Aorta (tissue), 5 donors: ENCODE measurements around the gene PCGF2. TPM values are rescaled to one million over a fixed set of nuclear protein-coding genes. Genes with fewer than 3 reads are reported as not detected.
"Not testable (repeated sequence)": the region's sequence is repeated elsewhere in the genome, so short reads cannot be mapped to it uniquely, and the experiment has no call there.

Experiments
- ATAC-seq: fragments of 200-7000 bp; cut with Tn5 transposase; one replicate; pipeline ENCODE4 v1.9.1; 2022; ENCODE audit warnings: moderate library complexity; ENCODE audit not compliant: low FRiP score
- DNase-seq, 2 donors: peaks; one replicate each; pipeline ENCODE4 v3.0.0-alpha.2; 2020
- H3K27ac ChIP-seq, 2 donors: one replicate each; pipeline ENCODE4 v1.5.1; 2013; ENCODE audit warnings: low read length in 2 of 2, mild to moderate bottlenecking in 2 of 2, moderate library complexity in 2 of 2, control low read depth in 1 of 2, inconsistent platforms in 1 of 2, low read depth in 1 of 2
- H3K27me3 ChIP-seq, 2 donors: one replicate each; pipeline ENCODE4 v1.6.1; 2013; ENCODE audit warnings: control low read depth in 1 of 2, low read length in 1 of 2, mild to moderate bottlenecking in 1 of 2, moderate library complexity in 1 of 2; ENCODE audit not compliant: insufficient read depth in 2 of 2, control insufficient read depth in 1 of 2
- H3K36me3 ChIP-seq, 2 donors: one replicate each; pipeline ENCODE4 v1.6.1; 2013; ENCODE audit warnings: control low read depth in 1 of 2, low read length in 1 of 2, mild to moderate bottlenecking in 1 of 2; ENCODE audit not compliant: insufficient read depth in 2 of 2, control insufficient read depth in 1 of 2
- H3K4me1 ChIP-seq, 2 donors: one replicate each; pipeline ENCODE4 v1.6.1; 2013; ENCODE audit warnings: low read length in 2 of 2, control low read depth in 1 of 2, mild to moderate bottlenecking in 1 of 2, moderate library complexity in 1 of 2; ENCODE audit not compliant: insufficient read depth in 2 of 2, control insufficient read depth in 1 of 2
- H3K4me3 ChIP-seq, 2 donors: one replicate each; pipeline ENCODE4 v1.5.1; 2013; ENCODE audit warnings: low read length in 2 of 2, control low read depth in 1 of 2, mild to moderate bottlenecking in 1 of 2
- H3K9me3 ChIP-seq: one replicate; pipeline ENCODE4 v1.6.1; 2013; ENCODE audit warnings: mild to moderate bottlenecking, low read length; ENCODE audit not compliant: control insufficient read depth
- WGBS, 2 donors: extraction: QIAGEN DNeasy Blood & Tissue Kit; methylation state at CpG; one replicate each; pipeline ENCODE4 v1.1.7; 2013; 5-methylcytosine and 5-hydroxymethylcytosine counted together
- intact Hi-C, 2 donors: fragments of 100-400 bp; cut with DNase I; formaldehyde crosslinking; loops; one replicate each; pipeline versions ENCODE4 v1.14.2 to v1.15.0; 2022
- polyA plus RNA-seq, 2 donors: library from polyadenylated mRNA; stranded (reverse); fragments of 200-250 nt; gene quantifications; one replicate each; pipeline ENCODE4 v1.2.3, GENCODE V29; 2013
- total RNA-seq, 2 donors: library from RNA; stranded (reverse); fragmentation: NEBNext Ultra II Directional; extraction: Animal tissue kit (Norgen Biotek cat#: 25700); gene quantifications; one replicate each; pipeline ENCODE4 v1.2.1, GENCODE V29; 2021
- donor health status: healthy with polysubstance abuse.
- donor health status: Bipolar disorder and iron deficiency.
- donor health status: DM: no; HTN: no; CAD: no.
- donor health status: DM: no; HTN: no; CAD: no.
- donor health status: DM: yes; HTN: yes; CAD: no.

The PCGF2 gene
- total and polyA plus RNA-seq, 4 donors, result 32.8 to 75.5 (median 47.3) TPM

- intact Hi-C loops, H3K4me3 ChIP-seq, DNase-seq, H3K27ac ChIP-seq, H3K9me3 ChIP-seq, H3K4me1 ChIP-seq, H3K27me3 ChIP-seq, ATAC-seq: not testable (repeated sequence)
- H3K36me3 ChIP-seq, result peaks cover 0 to 12% of the 10 kb centered on the region in 2 donors
- WGBS, 2 donors, result 93 to 94% methylated on average over 4 of the region's 4 CpGs
Measured at GRCh38 chr17:38787999-38788398, 39.9 kb upstream of the PCGF2 start.

- Histone ChIP-seq H3K4me3 (no peak overlapping the region), H3K4me1 (no peaks in the 10 kb centered on the region), H3K36me3 (peaks cover 3 to 17% of the 10 kb centered on the region in 2 donors), H3K27me3 (no peaks in the 10 kb centered on the region), H3K9me3 (no peaks in the 10 kb centered on the region), H3K27ac (no peak overlapping the region)
- intact Hi-C loops, result no loop called here
- WGBS, 2 donors, result 76% methylated on average over 6 of the region's 6 CpGs
- DNase-seq (no peak), ATAC-seq (no peak)
Measured at GRCh38 chr17:38786372-38786771, 38.2 kb upstream of the PCGF2 start.

GRCh38 chr17:38783227-38783626 is 35.1 kb upstream of the PCGF2 start:
- intact Hi-C loops, result no loop called here
- DNase-seq, result no peak
- H3K4me1 ChIP-seq, result no peaks in the 10 kb centered on the region
- ATAC-seq, result no peak
- H3K9me3 ChIP-seq, result no peaks in the 10 kb centered on the region
- WGBS, 2 donors, result 89 to 93% methylated on average over 3 of the region's 3 CpGs
- no peak overlapping the region for H3K27ac ChIP-seq
- no peaks in the 10 kb centered on the region for H3K27me3 ChIP-seq
- H3K36me3 ChIP-seq, result peaks cover 14 to 33% of the 10 kb centered on the region in 2 donors
- no peak overlapping the region for H3K4me3 ChIP-seq

GRCh38 chr17:38779965-38780752 is 32.0 kb upstream of the PCGF2 start:
- DNase-seq, result no peak
- H3K4me1 ChIP-seq, result no peaks in the 10 kb centered on the region
- ATAC-seq, result no peak
- no peak overlapping the region for H3K4me3 ChIP-seq
- no peak overlapping the region for H3K27ac ChIP-seq
- peaks cover 14 to 38% of the 10 kb centered on the region in 2 donors for H3K36me3 ChIP-seq
- H3K27me3 ChIP-seq, result no peaks in the 10 kb centered on the region
- WGBS, 2 donors, result 87% methylated on average over 23 of the region's 23 CpGs
- H3K9me3 ChIP-seq, result no peaks in the 10 kb centered on the region
- intact Hi-C loops, result no loop called here

- ATAC-seq (no peak), DNase-seq (no peak)
- H3K4me1 ChIP-seq, result no peaks in the 10 kb centered on the region
- intact Hi-C loops, result no loop called here
- H3K27ac ChIP-seq, result no peak overlapping the region
- WGBS, 2 donors, result 75% methylated on average over 7 of the region's 7 CpGs
- H3K36me3 ChIP-seq, result peaks cover 14 to 31% of the 10 kb centered on the region in 2 donors
- H3K27me3 ChIP-seq, result no peaks in the 10 kb centered on the region
- H3K9me3 ChIP-seq, result no peaks in the 10 kb centered on the region
- H3K4me3 ChIP-seq, result no peak overlapping the region
Measured at GRCh38 chr17:38777641-38778250, 29.6 kb upstream of the PCGF2 start.

- no peak overlapping the region for H3K4me3 ChIP-seq
- peaks cover 0 to 22% of the 10 kb centered on the region in 2 donors for H3K36me3 ChIP-seq
- no peak for DNase-seq
- H3K4me1 ChIP-seq, result no peaks in the 10 kb centered on the region
- ATAC-seq, result no peak
- no peaks in the 10 kb centered on the region for H3K27me3 ChIP-seq
- intact Hi-C loops, result no loop called here
- H3K9me3 ChIP-seq, result no peaks in the 10 kb centered on the region
- no peak overlapping the region for H3K27ac ChIP-seq
Measured at GRCh38 chr17:38773258-38773657, 25.1 kb upstream of the PCGF2 start.

- WGBS, 2 donors, result 64 to 67% methylated on average over 6 of the region's 6 CpGs
- Histone ChIP-seq H3K9me3 (no peaks in the 10 kb centered on the region), H3K27me3 (no peaks in the 10 kb centered on the region), H3K27ac (no peak overlapping the region), H3K36me3 (peaks cover 4 to 13% of the 10 kb centered on the region in 2 donors), H3K4me1 (no peaks in the 10 kb centered on the region), H3K4me3 (no peak overlapping the region)
- intact Hi-C loops, result no loop called here
- DNase-seq (no peak), ATAC-seq (no peak)
Measured at GRCh38 chr17:38768417-38768816, 20.3 kb upstream of the PCGF2 start.

- intact Hi-C loops, result no loop called here
- Histone ChIP-seq H3K9me3 (no peaks in the 10 kb centered on the region), H3K36me3 (peaks cover 4 to 14% of the 10 kb centered on the region in 2 donors), H3K27ac (no peak overlapping the region), H3K27me3 (no peaks in the 10 kb centered on the region), H3K4me1 (no peaks in the 10 kb centered on the region), H3K4me3 (no peak overlapping the region)
- no peak for DNase-seq
- 84 to 90% methylated on average over 5 of the region's 5 CpGs for WGBS, 2 donors
- no peak for ATAC-seq
Measured at GRCh38 chr17:38766341-38766740, 18.2 kb upstream of the PCGF2 start.

GRCh38 chr17:38762231-38762630 is 14.1 kb upstream of the PCGF2 start:
- ATAC-seq (no peak), DNase-seq (no peak)
- Histone ChIP-seq H3K27ac (no peak overlapping the region), H3K4me1 (no peaks in the 10 kb centered on the region), H3K4me3 (no peak overlapping the region), H3K9me3 (no peaks in the 10 kb centered on the region), H3K27me3 (no peaks in the 10 kb centered on the region), H3K36me3 (peaks cover 6 to 8% of the 10 kb centered on the region in 2 donors)
- intact Hi-C loops, result no loop called here
- WGBS, 2 donors, result 78 to 94% methylated on average over 3 of the region's 3 CpGs
